DOHH2 (cell line): Measurements from ENCODE around the gene DNAJB6.

Source experiments
- H3F3A ChIP-seq: fragments of 200-600 bp; sonication (generic), shearing (Covaris generic); 2 replicates; pipeline ENCODE4 v1.6.0; 2016; ENCODE audit warnings: antibody characterized with exemption, mild to moderate bottlenecking; ENCODE audit not compliant: control insufficient read depth, insufficient read depth
- H3K27ac ChIP-seq: fragments of 200-600 bp; sonication (generic); 2 replicates; pipeline ENCODE4 v1.5.1; 2014; ENCODE audit warnings: low read depth, mild to moderate bottlenecking, low read length, moderate library complexity
- H3K27me3 ChIP-seq: fragments of 200-600 bp; sonication (generic); 2 replicates; pipeline ENCODE4 v1.6.1; 2014; ENCODE audit warnings: mild to moderate bottlenecking, low read length, mixed read lengths; ENCODE audit not compliant: control insufficient read depth
- H3K36me3 ChIP-seq: fragments of 200-600 bp; sonication (generic); 2 replicates; pipeline ENCODE4 v1.6.1; 2014; ENCODE audit warnings: mild to moderate bottlenecking, low read length, moderate library complexity, mixed read lengths; ENCODE audit not compliant: control insufficient read depth
- H3K4me1 ChIP-seq: fragments of 200-600 bp; sonication (generic); 2 replicates; pipeline ENCODE4 v1.6.1; 2014; ENCODE audit warnings: mild to moderate bottlenecking, low read length, mixed read lengths; ENCODE audit not compliant: control insufficient read depth
- H3K4me2 ChIP-seq: fragments of 200-600 bp; sonication (generic); 2 replicates; pipeline ENCODE4 v1.6.0; 2014; ENCODE audit warnings: mild to moderate bottlenecking, low read length, moderate library complexity
- H3K4me3 ChIP-seq: fragments of 200-600 bp; sonication (generic); 2 replicates; pipeline ENCODE4 v1.5.1; 2014; ENCODE audit warnings: mild to moderate bottlenecking, low read length, mixed read lengths
- H3K79me2 ChIP-seq: fragments of 200-600 bp; sonication (generic); 2 replicates; pipeline ENCODE4 v1.6.1; 2014; ENCODE audit warnings: mild to moderate bottlenecking, low read length, mixed read lengths; ENCODE audit not compliant: control insufficient read depth
- H3K9me2 ChIP-seq: fragments of 200-600 bp; sonication (generic); replicated peaks from 2 replicates; pipeline ENCODE4 v1.6.1; 2014; ENCODE audit warnings: mild to moderate bottlenecking, low read length, mixed read lengths; ENCODE audit not compliant: control insufficient read depth
- H3K9me3 ChIP-seq: fragments of 200-600 bp; sonication (generic); 2 replicates; pipeline ENCODE4 v1.6.1; 2014; ENCODE audit warnings: antibody characterized with exemption, low read length, mixed read lengths; ENCODE audit not compliant: control insufficient read depth, insufficient read depth
- H4K20me1 ChIP-seq: fragments of 200-600 bp; sonication (generic); 2 replicates; pipeline ENCODE4 v1.6.0; 2014; ENCODE audit warnings: low read depth, mild to moderate bottlenecking, antibody characterized with exemption, low read length, moderate library complexity; ENCODE audit not compliant: control insufficient read depth, insufficient read depth
- EZH2phosphoT487 ChIP-seq: fragments of 200-600 bp; sonication (generic); IDR thresholded peaks from 2 replicates; pipeline ENCODE4 v1.6.1; 2017; ENCODE audit warnings: borderline replicate concordance, mild to moderate bottlenecking, antibody characterized with exemption, low read length, moderate library complexity, mixed read lengths
- TF ChIP-seq, protein P1 (sequence below): fragments of 200-600 bp; sonication (generic); IDR thresholded peaks from one replicate; pipeline ENCODE4 v1.5.1; 2014; ENCODE audit warnings: antibody characterized with exemption, mild to moderate bottlenecking, low read depth, low read length; ENCODE audit not compliant: poor library complexity, severe bottlenecking

Gene DNAJB6

DNA sequence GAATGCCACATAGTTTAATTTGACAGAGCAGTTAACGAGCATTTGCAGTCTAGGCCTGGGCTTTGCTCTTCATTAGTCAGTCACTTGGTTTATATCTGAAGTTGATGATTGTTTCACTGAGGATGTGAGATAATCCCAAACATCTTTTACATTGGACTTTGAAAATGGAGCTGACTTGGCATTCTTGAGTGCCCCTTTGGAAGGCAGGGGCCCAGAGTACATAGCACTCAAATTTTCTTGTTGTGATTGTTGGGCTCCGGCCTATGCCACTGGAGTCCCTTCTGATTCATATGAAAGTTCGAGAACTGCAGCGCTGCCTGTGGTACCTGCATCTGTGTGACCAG lies 21.9 kb downstream of the DNAJB6 start:
- peaks cover 40% of the 10 kb centered on the region for H4K20me1 ChIP-seq
- H3K4me2 ChIP-seq, result no peak overlapping the region
- no peaks in the 10 kb centered on the region for H3K27me3 ChIP-seq
- H3K9me3 ChIP-seq, result no peaks in the 10 kb centered on the region
- no peaks in the 10 kb centered on the region for H3K9me2 ChIP-seq
- no peak overlapping the region for H3K4me3 ChIP-seq
- H3K4me1 ChIP-seq, result no peaks in the 10 kb centered on the region
- H3K36me3 ChIP-seq, result peaks cover 78% of the 10 kb centered on the region
- H3K27ac ChIP-seq, result no peak overlapping the region
- H3K79me2 ChIP-seq, result peaks cover 100% of the 10 kb centered on the region
- TF ChIP-seq, protein P1, sequence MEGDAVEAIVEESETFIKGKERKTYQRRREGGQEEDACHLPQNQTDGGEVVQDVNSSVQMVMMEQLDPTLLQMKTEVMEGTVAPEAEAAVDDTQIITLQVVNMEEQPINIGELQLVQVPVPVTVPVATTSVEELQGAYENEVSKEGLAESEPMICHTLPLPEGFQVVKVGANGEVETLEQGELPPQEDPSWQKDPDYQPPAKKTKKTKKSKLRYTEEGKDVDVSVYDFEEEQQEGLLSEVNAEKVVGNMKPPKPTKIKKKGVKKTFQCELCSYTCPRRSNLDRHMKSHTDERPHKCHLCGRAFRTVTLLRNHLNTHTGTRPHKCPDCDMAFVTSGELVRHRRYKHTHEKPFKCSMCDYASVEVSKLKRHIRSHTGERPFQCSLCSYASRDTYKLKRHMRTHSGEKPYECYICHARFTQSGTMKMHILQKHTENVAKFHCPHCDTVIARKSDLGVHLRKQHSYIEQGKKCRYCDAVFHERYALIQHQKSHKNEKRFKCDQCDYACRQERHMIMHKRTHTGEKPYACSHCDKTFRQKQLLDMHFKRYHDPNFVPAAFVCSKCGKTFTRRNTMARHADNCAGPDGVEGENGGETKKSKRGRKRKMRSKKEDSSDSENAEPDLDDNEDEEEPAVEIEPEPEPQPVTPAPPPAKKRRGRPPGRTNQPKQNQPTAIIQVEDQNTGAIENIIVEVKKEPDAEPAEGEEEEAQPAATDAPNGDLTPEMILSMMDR, result no peak
- no peak for TF ChIP-seq EZH2phosphoT487
- no peaks in the 10 kb centered on the region for H3F3A ChIP-seq

DNA sequence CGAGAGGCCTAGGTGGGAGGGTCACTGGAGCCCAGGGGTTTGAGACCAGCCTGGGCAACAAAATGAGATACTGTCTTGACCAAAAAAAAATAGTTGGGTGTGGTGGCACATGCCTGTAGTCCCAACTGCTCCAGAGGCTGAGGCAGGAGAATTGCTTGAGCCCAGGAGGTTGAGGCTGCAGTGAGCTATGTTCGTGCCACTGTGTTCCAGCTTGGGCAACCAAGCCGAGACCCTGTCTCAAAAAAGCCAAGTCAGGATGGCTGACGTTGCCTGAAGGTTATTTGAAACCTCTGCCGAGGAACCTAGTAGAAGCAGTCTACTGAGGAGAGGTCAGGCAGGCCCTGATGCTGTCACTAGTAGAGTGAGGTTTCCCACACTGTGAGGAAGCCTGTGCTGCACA lies 22.8 kb downstream of the DNAJB6 start:
- peaks cover 84% of the 10 kb centered on the region for H3K36me3 ChIP-seq
- H3K9me3 ChIP-seq, result no peaks in the 10 kb centered on the region
- TF ChIP-seq, protein P1, result no peak
- TF ChIP-seq EZH2phosphoT487, result no peak
- H3K4me1 ChIP-seq, result no peaks in the 10 kb centered on the region
- peaks cover 37% of the 10 kb centered on the region for H4K20me1 ChIP-seq
- H3K27me3 ChIP-seq, result no peaks in the 10 kb centered on the region
- H3K27ac ChIP-seq, result no peak overlapping the region
- peaks cover 100% of the 10 kb centered on the region for H3K79me2 ChIP-seq
- H3F3A ChIP-seq, result no peaks in the 10 kb centered on the region
- H3K4me3 ChIP-seq, result no peak overlapping the region
- H3K4me2 ChIP-seq, result no peak overlapping the region
- no peaks in the 10 kb centered on the region for H3K9me2 ChIP-seq

DNA sequence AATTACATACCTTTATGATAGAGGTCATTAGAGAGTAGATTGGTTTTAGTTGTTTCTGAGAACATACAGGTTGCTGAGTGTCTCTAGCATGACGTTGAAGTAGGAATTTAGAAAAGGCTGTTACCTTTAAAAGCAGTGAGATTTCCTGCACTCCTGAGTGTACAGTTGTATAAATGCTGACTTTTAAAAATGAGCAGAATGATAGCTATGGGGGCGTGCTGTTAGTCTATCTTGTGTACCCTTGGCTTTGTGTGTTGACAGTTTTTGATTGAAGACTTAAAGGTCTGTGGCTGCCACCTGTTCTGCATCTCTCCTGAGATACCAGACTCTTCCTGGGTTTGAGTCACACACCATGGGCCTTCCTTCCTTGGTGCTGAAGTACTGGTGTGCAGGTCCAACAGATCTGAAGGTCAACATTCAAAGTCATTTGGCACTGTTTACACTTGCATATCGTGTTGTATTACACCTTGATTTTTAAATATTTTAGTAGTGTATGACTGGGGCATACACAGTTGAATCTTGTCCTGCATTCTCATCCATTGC lies 23.8 kb downstream of the DNAJB6 start:
- peaks cover 100% of the 10 kb centered on the region for H3K79me2 ChIP-seq
- H3K36me3 ChIP-seq, result peaks cover 88% of the 10 kb centered on the region
- no peaks in the 10 kb centered on the region for H3K9me2 ChIP-seq
- no peak overlapping the region for H3K27ac ChIP-seq
- H3K4me1 ChIP-seq, result no peaks in the 10 kb centered on the region
- no peak for TF ChIP-seq EZH2phosphoT487
- TF ChIP-seq, protein P1, result no peak
- H3K4me2 ChIP-seq, result no peak overlapping the region
- peaks cover 32% of the 10 kb centered on the region for H4K20me1 ChIP-seq
- H3K9me3 ChIP-seq, result no peaks in the 10 kb centered on the region
- no peaks in the 10 kb centered on the region for H3K27me3 ChIP-seq
- no peak overlapping the region for H3K4me3 ChIP-seq
- no peaks in the 10 kb centered on the region for H3F3A ChIP-seq
